AG08395 (cell line): ENCODE measurements around the gene VWF.
"Not testable (repeated sequence)": the region's sequence is repeated elsewhere in the genome, so short reads cannot be mapped to it uniquely, and the experiment has no call there.

ENCODE experiments used
- DNase-seq: peaks from one replicate; pipeline ENCODE4 v3.0.0; 2012; ENCODE audit warnings: mixed read lengths, low spot score

VWF gene

DNA sequence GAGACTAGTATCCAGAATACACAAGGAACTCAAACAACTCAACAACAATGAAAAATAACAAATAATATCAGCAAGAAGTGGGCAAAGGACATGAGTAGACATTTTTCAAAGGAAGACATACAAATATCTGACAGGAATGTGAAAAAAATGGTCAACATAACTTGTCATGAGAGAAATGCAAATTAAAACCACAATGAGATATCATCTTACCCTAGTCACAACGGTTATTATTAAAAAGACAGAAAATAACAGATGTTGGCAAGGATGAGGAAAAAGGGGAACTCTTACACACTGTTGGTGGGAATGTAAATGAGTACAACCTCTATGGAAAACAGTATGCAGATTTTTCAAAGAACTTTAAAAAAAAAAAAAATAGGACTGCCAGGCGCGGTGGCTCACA is 20.4 kb downstream of the VWF start:
- no peak for DNase-seq

DNA sequence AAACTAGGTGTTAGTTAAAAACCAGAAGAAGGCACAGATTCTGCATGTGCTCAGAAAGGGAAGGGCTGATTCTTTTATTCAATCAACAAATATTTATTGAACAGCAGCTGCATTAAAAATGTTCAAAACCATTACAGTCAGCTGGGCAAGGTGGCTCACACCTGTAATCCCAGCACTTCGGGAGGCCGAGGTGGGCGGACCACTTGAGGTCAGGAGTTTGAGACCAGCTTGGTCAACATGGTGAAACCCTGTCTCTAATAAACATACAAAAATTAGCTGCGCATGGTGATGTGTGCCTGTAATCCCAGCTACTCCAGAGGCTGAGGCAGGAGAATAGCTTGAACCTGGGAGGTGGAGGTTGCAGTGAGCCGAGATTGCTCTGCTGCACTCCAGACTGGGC is 22.4 kb downstream of the VWF start:
- not testable (repeated sequence) for DNase-seq

DNA sequence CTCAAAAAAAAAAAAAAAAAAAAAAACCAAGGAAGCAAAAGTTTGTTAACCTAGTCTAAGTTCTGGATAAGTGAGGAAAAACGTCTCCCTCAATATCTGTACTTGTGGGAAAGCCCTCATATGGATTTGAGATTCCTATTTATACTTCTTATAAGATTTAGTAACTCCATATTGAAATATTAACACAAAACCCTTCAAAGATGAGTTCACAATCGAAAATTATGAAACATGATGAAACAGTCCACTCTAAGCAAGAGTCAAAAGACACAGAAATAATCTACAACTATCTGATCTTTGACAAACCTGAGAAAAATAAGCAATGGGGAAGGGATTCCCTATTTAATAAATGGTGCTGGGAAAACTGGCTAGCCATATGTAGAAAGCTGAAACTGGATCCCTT is 25.2 kb downstream of the VWF start:
- DNase-seq = no peak

DNA sequence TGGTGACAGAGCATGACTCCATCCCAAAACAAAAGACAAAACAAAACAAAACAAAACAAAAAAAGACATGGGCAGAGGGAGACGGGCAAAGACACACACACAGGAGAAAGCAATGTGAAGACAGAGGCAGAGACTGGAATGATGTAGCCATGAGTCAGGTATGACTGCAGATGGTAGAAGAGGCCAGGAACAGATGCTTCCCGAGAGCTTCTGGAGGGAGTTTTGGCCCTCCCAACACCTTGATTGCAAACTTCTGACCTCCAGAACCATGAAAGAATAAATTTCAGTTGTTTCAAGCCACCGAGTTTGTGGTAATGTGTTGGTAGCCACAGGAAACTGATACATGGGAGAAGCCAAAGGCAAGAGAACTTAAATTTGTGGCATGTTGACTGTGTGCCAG is 27.1 kb downstream of the VWF start:
- DNase-seq = peak; percentile 61

DNA sequence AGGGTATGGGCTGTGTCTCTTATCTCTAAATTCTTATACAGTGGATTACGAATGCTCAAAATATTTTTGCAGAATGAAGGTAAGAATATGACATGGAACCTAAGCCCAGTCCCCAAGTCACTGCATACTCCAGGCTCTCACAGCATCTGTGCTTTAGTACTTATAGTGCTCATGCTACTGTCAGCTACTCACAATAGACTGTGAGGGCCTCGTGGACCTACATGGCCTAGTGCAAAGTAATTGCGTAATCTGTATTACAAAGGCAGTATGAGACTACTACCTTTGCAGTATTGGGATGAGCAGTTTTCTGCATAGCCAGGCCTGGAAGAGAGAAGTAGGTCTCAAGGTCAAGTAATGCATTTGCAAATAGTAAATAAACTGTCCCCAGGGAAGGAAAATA is 27.9 kb downstream of the VWF start:
- no peak for DNase-seq

DNA sequence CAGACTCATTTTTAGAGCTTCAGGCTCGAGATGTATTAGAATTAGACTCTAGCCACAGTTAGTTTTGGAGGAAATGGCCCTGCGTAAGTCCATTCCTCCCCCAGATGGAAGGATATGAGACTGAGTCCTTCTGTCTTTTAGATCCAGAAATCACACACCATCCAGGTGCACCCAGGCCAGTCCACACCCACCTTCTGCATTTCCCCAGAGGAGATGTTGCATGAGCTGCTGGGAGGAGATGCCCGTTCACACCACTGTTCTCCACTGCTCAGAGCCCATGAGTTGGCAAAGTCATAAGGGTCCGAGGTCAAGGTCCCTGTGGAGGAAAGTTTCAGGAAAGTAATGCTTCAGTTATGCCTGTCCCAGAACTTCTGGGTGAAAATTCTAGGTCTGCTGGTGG is 29.2 kb downstream of the VWF start:
- DNase-seq = no peak

DNA sequence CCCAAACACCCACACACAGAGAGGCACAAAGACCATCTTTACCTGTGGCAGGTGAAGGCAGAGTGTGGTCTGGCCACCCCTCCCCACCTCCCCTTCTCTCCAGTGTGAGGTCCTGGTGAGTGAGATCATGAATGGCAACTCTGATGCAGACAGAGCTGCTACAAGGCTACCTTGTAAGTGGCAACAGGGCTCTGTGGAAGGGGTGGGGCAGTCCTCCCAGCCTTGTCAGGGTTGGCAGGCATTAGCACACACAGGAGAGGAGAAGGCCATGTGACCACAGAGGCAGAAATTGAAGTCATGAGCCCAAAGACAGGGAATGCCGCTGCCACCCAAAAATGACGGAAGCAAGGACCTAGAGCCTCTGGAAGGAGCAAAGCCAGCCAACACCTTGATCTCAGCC is 30.7 kb downstream of the VWF start:
- DNase-seq = no peak

DNA sequence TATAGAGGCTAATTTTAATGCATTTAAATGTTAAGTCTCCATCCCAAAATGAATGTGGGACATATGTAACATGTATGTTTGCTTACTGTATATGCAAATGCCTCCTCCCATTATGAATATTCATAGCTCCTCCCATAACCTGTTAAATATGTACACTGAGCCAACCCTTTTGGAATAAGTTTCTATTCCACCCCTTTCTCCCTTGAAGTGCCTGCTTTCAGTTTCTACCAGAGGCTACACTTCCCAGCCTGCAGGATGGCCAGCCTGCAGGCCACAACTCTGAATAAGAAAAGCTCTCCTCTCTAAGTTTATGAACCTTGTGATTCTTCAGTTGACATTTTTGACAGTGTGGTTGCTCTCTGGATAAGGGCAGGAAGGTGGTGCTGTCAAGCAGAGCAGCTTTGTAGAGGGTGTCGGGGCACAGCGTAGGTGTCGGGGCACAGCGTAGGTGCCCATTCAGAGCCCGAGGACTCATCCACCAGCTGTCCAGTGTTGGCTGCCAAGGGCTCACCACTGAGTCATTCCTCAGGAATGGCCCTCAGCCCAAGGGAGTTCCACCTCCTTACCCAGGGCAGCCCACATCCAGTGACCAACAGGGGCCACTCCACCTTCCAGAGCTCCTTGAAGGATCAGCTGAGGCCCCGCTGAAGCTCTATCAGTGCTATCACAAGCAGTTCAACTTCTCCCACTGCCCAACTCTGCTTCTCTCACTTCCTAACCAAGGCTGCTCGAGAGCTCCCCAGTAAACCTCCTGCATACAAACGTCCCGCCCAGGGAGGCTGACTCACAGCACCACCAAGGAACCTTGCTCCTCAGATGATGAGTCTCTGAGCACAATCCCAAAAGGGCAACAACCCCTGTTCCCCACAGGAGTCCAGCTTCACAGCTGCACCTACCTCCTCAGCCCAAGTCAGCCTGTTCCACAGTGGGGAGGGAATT is 31.4 kb downstream of the VWF start:
- DNase-seq = peak; percentile 91

DNA sequence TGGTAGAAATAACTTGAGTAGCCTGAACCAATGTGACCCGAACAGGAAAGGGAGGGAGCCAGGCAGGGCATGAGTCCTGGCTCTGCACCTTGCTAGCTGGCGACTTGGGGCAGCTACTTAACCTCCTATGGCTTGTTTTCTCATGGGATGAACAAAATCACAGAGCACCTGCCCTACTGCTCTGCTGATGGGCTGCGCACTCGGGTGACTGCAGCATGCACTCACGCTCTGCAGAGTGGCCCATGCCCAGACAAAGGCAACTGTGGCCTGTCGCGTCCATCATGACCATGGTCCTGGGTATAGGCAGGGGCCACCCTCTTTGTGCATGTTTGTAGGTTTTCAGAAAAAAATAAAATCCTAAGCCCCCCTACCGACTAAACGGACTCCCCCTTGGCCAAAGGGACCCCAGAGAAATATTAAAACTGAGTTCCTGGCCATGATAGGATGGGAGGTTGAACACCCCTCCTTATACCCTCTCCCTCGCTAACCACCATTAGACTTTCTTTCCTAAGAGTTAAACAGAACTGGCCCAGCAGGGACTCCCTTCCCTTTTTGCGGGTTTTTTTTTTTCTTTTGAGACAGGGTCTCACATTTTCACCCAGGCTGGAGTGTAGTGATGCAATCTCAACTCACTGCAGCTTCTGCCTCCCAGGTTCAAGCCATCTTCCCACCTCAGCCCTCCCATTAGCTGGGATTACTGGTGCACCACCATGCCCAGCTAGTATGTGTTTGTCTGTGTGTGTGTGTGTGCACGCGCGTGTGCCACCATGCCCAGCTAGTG is 32.5 kb downstream of the VWF start:
- DNase-seq = no peak

DNA sequence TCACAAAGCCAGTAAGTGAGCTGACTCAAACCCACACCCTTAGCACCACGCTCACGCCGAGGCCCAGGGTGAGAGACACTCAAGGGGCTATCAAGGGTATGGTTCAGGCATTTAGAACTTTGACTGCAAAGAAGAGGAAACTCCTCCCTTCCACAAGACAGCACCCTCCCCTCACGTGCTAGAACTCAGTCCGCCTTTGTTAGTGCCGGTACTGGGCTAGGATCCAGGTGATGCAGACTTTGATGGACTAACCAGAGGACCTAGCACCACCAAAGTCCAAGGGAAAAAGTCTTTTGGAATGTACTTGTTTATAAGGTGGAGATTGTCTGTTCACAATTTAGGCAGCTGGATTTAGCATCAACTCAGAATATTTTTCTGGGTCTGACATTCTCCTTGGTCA is 33.7 kb downstream of the VWF start:
- DNase-seq = no peak

DNA sequence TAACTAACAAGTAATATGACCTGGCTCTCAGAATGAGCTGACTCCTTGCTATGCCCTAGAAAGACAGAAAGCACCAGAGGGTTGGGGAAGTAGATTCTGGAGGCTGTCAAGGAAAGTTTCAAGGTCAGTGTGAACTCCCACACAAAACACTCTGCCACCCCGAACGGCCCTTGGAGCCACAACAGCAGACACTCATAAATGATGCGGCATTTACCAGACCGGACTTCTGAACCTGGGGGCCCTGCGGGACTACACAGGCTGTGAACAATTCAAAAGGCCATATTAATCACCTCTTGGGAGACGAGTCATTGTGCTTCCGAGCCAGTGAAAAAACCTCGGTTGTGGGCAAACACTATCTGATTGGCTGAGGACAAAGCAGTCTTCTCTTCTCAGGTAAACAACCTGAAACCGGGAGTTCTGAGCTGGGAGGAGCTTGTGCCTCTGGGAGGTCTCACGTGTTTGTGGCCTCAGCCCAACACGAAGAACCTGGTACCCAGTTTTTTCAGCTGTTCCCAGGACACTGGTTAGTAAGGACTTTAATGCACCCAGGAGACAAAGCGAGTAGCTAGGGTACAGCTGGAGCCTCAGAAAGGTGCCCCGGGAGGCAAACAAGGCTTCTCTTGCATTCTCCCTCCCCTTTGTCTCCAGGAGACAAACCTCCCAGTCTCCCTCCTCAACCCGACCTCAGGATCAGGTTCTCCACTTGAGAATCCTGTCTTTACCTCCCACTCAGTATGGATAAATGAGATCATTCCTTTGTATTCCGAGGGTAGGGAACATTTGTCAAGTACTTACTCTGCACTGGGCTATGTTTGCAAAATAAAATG is 35.3 kb downstream of the VWF start:
- DNase-seq = no peak

DNA sequence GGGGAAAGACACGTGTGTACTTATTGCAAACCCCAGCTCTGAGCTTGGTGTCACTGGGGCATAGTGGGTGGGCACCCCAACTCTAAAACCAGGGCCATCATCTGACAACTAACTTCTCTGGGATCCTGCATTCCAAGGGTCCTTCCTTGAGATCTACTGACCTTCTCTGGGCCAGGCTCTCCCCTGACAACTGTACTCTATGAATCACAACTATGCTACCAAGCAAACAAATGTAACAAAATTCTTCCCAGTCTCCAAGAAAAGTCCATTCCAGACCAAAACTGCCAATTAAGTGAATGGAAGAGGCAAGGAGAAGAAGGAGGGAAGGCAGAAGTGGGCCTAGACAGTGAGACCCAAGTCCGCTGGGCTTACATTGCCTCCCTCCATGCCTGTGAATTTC is 38.2 kb downstream of the VWF start:
- no peak for DNase-seq

DNA sequence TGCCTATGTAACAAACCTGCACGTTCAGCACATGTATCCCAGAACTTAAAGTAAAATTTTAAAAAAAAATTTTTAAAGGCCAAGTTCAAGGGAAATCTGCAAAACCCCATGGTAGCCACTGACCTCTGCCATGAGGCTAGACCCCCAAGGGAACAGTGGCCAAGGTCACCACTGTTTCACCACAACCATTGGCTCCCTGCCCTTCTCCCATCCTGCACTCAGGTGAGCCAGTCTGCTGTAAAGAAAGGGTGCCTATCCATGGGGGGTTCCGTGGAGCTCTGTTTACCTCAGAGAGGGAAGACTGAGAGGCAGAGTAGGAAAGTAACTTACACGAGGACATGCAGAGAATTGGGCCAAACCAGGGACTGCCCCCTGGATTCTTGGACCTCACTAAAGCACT is 38.6 kb downstream of the VWF start:
- no peak for DNase-seq

DNA sequence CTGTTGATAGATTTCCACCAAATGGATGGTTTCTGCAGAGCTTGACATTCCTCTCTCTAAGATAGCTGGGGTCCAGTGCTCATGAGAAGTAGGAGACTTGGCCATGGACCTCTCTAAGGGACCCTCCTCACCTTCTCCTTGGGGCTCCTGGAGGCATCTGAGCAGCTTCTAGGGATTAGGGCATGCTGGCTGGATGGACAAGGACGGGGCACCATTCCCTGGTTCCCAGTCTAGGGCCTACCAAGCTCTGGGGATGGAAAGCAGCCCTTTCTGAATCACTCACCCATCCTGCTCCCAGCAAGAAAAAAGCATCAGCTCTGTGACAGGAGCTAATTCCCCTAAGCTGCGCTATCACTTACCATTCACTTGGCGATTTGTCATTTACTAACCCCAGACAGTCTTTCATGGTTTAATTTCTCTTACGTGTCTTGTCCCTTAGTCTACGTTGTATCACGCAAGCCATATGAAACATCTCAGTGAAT is 39.5 kb downstream of the VWF start:
- DNase-seq = no peak

DNA sequence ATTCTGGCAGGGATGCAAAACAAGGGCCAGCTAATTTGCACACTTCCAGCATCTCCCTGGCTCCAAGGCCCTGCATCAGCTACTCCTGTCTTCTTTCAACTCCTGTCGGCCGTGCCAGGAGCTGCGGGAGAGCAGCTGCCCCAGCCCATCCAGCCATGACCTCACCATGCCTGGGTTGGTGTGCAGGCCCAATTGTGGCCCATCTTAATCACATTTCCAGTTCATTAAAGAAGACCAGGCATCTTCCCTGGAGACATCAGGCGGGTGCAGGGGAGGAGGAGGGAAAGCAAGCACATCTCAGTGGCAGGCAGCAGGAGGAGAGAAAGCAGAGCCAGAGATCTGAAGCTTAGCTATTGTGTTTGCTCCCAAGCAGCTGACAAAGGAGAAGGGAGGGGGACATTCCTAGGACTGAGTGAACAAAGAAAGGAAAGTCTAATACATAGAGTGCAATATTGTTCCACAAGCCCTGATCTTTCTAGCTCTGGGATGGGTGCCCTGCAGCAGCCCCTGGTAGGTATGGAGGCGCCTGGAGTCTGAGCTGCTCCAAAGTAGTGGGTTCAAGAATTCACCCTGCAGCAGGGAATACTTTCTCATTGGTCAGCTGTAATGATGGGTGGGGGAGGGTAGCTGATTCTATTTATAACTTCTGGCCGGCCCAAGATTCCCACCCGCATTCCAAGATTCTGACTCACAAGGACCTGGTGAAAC is 40.1 kb downstream of the VWF start:
- peak; percentile 59 for DNase-seq

DNA sequence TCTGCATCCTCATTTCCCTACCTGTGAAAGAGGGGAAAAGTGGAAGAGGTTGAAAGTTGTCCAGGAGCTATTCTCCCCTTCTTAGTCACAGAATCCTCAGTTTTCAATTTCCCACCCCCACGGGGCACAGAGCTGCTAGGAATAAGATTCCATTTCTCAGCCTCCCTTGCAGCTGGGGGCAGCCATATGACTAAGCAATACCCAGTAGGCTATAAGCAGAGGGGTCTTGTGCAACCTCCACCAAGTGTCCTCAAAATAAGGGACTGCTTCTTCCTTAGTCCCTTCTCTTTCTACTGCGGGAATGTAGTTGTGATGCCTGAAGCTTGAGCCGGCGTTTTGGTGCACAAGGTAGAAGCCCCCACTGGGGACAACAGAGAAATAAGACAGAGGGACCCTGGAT is 40.9 kb downstream of the VWF start:
- DNase-seq = no peak

DNA sequence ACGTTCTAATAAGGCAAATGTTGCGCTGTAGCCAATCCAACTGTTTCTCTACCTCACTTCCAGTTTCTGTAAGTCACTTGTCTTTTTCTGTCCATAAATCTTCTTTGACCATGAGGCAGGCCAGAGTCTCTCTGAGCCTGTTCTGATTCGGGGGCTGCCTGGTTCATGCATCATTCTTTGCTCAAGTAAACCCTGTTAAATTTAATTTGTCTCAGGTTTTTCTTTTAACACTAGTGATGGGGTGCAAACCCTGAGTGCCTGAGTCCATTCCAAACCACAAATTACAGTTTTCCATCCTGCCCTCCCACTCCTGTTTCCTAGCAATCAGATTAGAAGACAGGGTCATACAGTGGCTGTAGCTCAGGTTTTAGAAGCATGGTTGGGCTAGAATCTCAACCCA is 41.9 kb downstream of the VWF start:
- no peak for DNase-seq

DNA sequence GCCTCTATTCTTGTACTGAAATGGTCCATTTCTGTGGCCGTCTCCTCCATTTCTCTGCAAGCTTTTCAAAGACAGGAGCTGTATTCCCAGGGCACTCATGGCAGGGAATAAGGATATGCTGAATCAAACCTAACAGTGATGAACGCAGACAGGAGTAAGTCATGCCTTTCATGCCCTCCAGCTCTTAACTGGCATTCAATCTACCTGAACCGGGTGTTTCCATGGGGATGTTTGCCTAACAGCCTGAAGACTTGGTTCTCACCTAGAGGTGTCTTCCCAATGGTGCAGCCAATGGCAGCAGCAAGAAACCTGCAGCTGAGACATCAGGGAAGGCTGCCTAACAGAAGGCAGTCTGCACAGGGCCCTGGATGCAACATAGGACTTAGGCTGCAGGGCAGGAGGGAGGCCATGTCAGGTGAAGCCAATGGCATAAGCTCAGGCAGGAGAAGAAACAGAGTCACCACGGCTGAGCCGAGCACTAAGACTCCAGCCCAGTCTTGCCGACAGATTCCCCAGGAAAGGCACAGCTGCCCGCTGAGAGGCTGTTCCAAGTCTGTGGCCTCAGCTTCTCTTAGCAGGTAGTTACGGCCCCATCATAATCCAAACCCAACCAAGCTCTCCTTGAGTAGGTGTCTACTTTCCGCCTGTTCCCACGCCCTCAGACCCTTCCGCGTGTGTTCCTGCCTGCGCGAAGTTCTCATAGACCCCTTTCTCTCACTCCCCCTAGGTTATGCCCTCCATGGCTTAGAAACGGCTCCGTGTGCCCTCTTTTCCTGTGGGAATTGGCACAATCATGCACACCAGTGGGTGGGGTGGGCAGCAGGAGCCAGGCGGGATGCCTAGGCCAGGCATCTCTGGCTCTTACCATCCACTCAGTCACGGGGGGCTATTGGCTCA is 44.1 kb downstream of the VWF start:
- no peak for DNase-seq

DNA sequence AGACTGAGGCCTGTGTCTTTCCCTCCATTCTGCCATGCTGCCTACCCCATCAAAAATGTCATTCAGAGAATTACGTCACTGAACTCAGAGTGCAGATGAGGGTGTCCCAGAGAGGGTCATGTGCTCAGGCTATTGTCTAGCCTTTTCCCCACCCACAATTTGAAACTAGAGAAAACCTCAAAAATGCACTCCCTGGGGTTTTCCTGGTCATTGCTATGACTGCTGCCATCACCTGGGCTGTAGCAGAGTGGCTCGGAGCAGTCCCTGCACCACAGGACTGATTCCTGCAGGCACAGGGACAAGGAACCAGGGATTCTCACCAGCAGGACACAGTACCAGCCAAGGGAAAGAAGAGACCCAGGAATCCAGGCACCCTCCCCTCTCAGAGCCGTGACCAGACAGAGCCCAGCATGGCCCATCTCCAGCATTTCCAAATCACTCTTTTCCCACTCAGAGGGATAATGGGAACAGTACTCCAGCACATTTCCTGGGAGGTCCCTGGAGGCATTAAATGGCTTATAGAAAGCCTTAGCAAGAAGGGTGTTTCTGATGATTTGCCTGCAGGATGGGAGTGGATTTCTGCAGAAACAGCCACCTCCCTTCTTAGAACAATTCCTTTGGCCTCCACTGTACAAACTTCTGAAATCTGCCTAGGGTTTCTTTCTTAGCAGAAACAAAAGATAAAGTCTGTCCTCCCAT is 45.9 kb downstream of the VWF start:
- DNase-seq = no peak

DNA sequence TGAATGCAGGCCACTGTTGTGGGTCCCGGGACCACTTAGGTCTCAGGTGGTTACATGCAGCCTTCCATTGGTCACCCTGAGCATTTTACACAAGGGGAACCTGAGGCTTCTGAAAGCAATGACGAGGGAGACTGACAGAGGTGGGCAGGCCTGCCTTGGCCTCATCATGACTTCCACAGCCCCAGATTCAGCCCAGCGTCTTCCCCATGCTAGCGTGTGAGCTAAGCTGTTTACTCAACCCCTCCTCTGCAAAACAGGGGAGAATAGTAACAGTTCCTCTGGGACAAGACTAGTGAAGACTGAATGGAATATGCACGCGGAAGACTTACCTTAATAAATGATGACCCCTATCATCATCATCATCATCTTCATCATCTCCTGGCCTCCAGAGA is 46.8 kb downstream of the VWF start:
- DNase-seq = no peak
